GM19035 (cell line): Measurements from ENCODE around the gene CROCC2.

Source experiments
- ATAC-seq: cut with Tn5 transposase; IDR thresholded peaks from one replicate; pipeline ENCODE4 v1.9.1; 2021; ENCODE audit not compliant: unreplicated experiment

CROCC2 gene

GRCh38 chr2:240983361-240983995 is 77.3 kb downstream of the CROCC2 start:
- ATAC-seq, result no peak

- ATAC-seq, result no peak
Measured at GRCh38 chr2:240983996-240984498, 77.9 kb downstream of the CROCC2 start.

GRCh38 chr2:240985881-240986786 is 80.0 kb downstream of the CROCC2 start:
- no peak for ATAC-seq

- ATAC-seq, result no peak
Measured at GRCh38 chr2:240986787-240987411, 80.8 kb downstream of the CROCC2 start.

GRCh38 chr2:240987588-240987987 is 81.5 kb downstream of the CROCC2 start:
- no peak for ATAC-seq

- ATAC-seq, result no peak
Measured at GRCh38 chr2:240988146-240988545, 82.0 kb downstream of the CROCC2 start.

- ATAC-seq, result no peak
Measured at GRCh38 chr2:240988571-240989271, 82.6 kb downstream of the CROCC2 start.

- no peak for ATAC-seq
Measured at GRCh38 chr2:240989451-240990265, 83.5 kb downstream of the CROCC2 start.

- ATAC-seq, result no peak
Measured at GRCh38 chr2:240990266-240990529, 84.1 kb downstream of the CROCC2 start.

- no peak for ATAC-seq
Measured at GRCh38 chr2:240990726-240991377, 84.7 kb downstream of the CROCC2 start.

- no peak for ATAC-seq
Measured at GRCh38 chr2:240991378-240992263, 85.5 kb downstream of the CROCC2 start.

- ATAC-seq, result no peak
Measured at GRCh38 chr2:240992572-240993291, 86.6 kb downstream of the CROCC2 start.

- ATAC-seq, result no peak
Measured at GRCh38 chr2:240993446-240994170, 87.5 kb downstream of the CROCC2 start.

- ATAC-seq, result no peak
Measured at GRCh38 chr2:240994171-240994896, 88.2 kb downstream of the CROCC2 start.

GRCh38 chr2:240995041-240996021 is 89.2 kb downstream of the CROCC2 start:
- ATAC-seq, result no peak
